NCI-H82 treated with DMSO at 0.1 percent for 48 hours (cell line): ENCODE results near the gene RIPOR1.
A peak's percentile ranks its signal among the peaks of the same experiment; 100 is the strongest.
"Not testable (repeated sequence)": the region's sequence is repeated elsewhere in the genome, so short reads cannot be mapped to it uniquely, and the experiment has no call there.

ENCODE experiments used
- DNase-seq: peaks from one replicate; lab custom pipeline; 2025; ENCODE audit not compliant: unreplicated experiment; lab: John Stamatoyannopoulos, UW

Gene RIPOR1

GRCh38 chr16:67517155-67517445 is 11.5 kb upstream of the RIPOR1 start:
- no peak for DNase-seq

- DNase-seq: no peak
Measured at GRCh38 chr16:67517661-67518423, 10.8 kb upstream of the RIPOR1 start.

- no peak for DNase-seq
Measured at GRCh38 chr16:67518676-67519075, 10.0 kb upstream of the RIPOR1 start.

- DNase-seq: no peak
Measured at GRCh38 chr16:67519242-67519641, 9.4 kb upstream of the RIPOR1 start.

- DNase-seq: peak; percentile 78
Measured at GRCh38 chr16:67521095-67521804, 7.4 kb upstream of the RIPOR1 start.

GRCh38 chr16:67525176-67525860 is 3.3 kb upstream of the RIPOR1 start:
- no peak for DNase-seq

- DNase-seq: no peak
Measured at GRCh38 chr16:67526149-67526791, 2.4 kb upstream of the RIPOR1 start.

GRCh38 chr16:67528870-67529581 is 397 bp downstream of the RIPOR1 start:
- peak; percentile 34 for DNase-seq

- DNase-seq: no peak
Measured at GRCh38 chr16:67529582-67530012, 968 bp downstream of the RIPOR1 start.

- DNase-seq: no peak
Measured at GRCh38 chr16:67530013-67530939, 1.6 kb downstream of the RIPOR1 start.

GRCh38 chr16:67531247-67531646 is 2.6 kb downstream of the RIPOR1 start:
- no peak for DNase-seq

- no peak for DNase-seq
Measured at GRCh38 chr16:67533024-67533560, 4.5 kb downstream of the RIPOR1 start.

- DNase-seq: not testable (repeated sequence)
Measured at GRCh38 chr16:67533987-67534386, 5.4 kb downstream of the RIPOR1 start.

- no peak for DNase-seq
Measured at GRCh38 chr16:67534431-67534830, 5.8 kb downstream of the RIPOR1 start.

- no peak for DNase-seq
Measured at GRCh38 chr16:67535201-67535600, 6.6 kb downstream of the RIPOR1 start.

GRCh38 chr16:67537270-67537635 is 8.6 kb downstream of the RIPOR1 start:
- DNase-seq: no peak

- DNase-seq: no peak
Measured at GRCh38 chr16:67537636-67538591, 9.3 kb downstream of the RIPOR1 start.

- no peak for DNase-seq
Measured at GRCh38 chr16:67538666-67539101, 10.1 kb downstream of the RIPOR1 start.
